ENCODE results near the gene CAMK4.

Gene CAMK4

DNA sequence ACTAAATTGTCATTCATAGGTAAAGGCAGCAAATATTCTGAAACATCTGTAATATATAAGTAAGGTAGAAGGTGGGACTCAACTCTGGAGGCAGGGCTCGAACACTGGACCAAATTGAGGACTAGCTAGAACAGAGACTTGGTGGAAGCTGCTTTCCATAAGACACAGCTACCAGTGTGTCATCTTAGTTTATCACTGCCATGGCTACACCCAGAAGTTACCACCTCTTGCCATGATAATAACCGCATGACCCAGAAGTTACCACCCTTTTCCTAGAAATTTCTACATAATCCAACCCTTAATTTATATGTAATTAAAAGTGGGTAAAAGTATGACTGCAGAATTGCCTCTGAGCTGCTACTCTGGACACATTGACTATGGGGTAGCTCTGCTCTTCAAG, 188.4 kb downstream of the CAMK4 start:
- in situ Hi-C loops (cut with MboI; ENCODE audit: low sequenced_read_pairs): no loop called here

DNA sequence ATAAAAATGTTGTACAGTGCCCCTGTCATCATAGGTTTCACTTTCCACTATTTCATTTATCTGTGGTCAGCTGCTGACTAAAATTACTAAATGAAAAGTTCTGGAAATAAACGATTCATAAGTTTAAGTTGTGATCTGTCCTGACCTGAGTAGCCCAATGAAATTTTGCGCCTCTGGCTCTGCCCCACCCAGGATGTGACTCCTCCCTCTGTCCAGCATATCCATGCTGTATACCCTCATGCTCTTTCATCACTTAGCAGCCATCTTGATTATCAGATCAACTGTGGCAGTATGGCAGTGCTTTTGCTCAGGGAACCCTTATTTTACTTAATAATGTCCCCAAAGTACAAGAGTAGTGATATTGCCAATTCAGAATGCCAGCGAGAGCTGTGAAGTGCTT, 190.9 kb downstream of the CAMK4 start:
- in situ Hi-C loops (cut with MboI; ENCODE audit: low sequenced_read_pairs): no loop called here

DNA sequence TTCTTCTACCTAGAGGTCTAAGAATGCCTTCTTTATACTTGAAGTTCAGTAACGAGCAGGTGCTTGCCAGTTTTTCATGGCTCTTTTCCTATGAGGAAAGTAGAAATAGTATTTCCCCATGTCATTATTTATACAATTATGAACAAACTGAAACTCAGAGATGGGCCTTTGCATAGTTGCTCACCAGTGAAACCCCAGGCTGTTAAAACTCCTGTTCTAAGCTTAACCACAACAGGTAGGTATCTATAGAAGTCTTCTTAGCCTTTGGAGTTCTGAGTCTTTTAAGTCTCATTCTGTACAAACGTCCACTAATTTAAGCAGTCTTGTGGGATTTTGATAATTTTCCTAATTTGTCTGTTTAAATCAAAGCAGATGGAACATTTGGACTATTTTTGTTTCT, 198.1 kb downstream of the CAMK4 start:
- in situ Hi-C loops (cut with MboI; ENCODE audit: low sequenced_read_pairs): no loop called here

DNA sequence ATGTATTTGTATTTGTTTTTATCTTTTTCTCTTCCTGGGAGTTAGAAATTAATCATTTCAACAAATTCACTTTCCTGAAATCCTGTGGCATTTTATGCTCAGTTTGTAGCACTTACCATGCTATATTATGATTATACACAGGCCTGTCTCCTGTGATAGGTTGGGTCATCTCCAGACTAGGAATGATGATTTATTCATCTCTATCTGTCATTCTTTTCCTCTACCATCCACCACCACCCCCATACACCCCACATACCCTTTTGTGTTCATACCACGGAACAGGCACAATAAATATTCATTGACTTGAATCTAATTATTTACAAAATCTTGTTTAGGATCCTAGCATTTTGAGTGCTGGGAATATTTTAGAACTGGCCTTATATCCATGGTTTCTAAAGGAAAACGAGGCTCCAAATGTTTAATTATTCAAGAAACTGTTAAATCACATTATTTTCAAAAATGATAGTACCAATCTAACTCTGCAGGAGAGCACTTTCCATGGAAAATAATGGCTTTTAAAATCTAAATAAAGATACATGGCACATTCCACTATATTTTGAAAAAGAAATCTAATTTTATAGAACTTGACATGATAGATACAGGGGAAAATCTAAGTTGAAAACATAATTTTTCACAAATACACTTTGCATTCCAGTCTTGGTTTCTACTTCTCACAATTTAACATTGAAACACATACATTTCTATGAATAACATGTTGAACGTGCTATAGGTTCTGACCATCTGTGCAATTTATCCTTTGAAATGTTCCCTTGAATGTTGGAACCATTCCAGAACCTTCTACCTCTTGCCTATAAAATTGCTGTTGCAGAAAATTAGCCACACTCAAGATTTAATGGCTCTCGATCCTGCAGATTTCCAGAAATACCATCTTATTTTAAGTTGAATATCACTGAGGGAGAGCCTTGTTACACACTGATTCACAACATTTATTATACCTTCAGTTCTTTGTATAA, 198.8 kb downstream of the CAMK4 start:
- in situ Hi-C loops (cut with MboI; ENCODE audit: low sequenced_read_pairs): no loop called here

DNA sequence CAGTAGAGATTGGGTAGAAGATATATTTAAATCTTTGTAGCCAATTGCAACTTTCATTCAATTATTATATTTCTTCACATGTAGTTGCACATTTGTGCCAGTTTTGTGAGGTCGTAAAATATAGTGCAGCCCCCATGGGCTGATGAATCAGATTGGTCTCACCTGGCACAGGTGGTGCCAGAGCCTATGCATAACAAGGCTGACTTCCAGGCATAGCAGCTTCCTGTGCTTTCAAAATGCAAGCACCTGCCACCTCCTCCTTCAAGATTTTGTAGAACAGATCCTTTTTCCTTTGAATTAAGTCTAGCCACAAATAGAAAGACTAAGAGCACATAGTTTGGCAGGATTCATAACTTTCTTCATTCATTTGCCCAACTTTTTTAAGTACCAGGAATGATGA, 201.0 kb downstream of the CAMK4 start:
- in situ Hi-C loops (cut with MboI; ENCODE audit: low sequenced_read_pairs): no loop called here

DNA sequence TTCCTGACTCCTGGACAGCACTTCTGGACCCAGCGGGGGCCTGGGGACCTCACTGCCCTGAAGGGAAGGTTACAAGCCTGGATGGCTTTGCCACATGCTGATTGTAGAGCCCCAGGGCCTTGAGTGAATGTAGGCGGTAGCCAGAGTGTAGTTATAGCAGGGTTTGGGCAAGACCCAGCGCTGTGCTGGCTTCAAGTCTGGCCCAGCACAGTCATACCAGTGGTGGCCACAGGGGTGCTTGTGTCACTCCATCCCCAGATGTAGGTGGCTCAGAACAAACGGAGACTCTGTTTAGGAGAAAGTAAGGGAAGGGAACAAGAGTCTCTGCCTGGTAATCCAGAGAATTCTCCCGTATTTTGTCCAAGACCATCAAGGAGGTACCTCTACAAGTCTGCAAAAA, 203.6 kb downstream of the CAMK4 start:
- in situ Hi-C loops (cut with MboI; ENCODE audit: low sequenced_read_pairs): no loop called here

DNA sequence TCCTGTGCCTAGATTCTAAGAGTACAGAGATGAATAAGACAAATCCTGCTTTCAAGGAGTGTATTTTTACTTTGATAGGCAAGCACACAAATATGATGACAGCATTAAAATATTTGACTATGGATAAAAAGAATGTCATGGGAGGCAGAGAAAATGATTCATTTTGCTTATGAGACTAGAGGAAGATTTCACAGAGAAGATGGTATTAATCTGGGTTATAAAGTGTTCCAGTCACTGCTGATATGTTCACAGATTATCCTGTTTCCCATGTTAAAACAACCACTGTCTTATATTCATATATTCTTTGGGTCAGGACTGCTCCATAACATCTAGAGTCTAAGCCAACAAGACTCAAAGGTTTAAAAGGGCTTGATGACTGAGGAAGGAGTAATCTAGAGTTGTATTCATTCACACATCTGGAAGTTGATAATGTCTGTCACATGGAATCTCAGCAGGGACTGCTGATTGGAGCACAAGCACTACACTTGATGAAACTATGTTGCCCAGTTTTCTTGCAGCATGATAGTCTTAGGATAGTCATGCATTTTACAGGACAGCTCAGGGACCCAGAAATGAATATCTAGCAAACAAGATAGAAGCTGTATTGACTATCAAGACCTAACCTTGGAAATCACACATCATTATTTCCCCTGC, 208.8 kb downstream of the CAMK4 start:
- in situ Hi-C loops (cut with MboI; ENCODE audit: low sequenced_read_pairs): no loop called here

DNA sequence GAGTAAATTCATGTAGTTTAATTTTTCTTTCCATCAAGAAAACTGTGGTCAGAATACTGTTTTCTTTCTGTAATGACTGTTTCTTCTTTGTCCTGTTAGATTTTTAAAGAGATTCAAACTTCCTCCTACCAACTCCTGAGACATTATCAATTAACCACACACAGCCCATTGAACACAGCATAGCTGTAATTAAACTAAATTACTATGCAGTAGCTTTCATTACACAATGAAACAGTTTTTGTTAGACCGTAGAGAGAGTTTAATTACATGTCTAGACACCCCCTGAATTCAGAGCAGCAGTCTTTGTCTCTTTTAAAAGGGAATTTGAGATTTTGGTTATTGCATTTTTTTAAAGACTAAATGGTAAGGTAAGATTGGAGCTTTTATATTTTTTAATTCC, 210.6 kb downstream of the CAMK4 start:
- in situ Hi-C loops (cut with MboI; ENCODE audit: low sequenced_read_pairs): no loop called here

DNA sequence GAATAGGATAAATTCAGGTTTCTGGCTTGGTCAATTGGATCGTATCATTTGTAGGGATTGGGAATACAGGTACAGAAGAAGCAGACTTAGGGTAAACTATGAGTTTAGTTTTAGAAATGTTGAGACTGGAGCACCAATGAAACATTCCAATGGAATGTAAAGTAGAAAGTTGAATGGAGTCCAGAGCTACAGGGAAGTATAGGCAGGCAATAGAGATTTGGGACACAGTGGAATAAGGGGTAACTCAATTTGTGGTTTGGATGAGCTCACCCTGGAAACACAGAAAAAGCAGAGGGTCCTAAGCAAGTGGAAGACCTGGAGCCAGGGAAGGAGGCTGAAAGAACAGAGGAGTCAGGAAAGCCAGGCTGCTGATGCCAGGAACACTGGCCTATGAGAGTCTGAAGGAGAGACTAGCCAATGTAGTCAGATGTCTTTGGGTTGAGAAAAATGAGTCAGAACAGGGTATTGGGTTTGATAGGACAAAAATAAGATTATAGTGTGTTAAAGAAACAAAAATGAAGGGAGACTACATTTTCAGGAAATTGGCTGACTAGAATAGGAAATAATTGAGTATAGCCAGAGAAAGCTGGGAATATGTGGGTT, 215.4 kb downstream of the CAMK4 start:
- in situ Hi-C loops (cut with MboI; ENCODE audit: low sequenced_read_pairs): no loop called here

DNA sequence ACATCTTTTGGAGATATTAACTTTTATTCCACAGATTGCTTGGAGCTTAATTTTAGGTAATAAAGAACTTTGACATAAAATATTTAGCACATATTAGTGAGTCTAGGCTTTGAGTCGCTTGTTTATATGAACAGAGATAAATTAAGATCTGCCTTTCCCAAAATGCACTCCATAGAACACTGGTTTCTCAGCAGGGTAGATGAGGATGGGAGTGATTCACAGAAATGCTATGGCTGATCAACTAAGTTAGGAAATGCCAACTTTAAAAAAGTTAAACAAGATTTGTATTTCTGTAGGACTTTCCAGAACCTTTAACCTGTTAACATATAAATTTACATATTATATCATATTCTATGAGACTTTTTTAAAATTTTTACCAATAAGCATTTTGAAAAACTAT, 222.9 kb downstream of the CAMK4 start:
- in situ Hi-C loops (cut with MboI; ENCODE audit: low sequenced_read_pairs): no loop called here

DNA sequence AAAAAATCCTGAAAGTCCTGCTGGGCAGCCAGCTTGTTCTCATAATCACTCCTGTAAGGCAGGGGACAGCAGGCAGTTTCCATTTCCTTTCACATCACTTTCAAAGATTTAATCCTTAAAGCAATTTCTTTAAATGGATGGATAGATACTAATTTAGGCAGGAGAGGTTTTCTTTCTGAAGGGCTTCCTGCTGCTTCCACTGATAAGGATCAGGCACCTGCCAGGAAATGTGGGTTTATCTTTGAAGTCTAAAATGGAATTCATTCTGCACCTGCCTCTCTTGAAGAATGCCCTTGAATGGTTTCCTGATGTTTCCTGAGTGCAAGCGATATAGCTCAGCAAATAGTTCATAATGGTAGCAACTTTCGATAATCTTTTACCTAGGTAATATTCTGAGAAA, 223.6 kb downstream of the CAMK4 start:
- in situ Hi-C loops (cut with MboI; ENCODE audit: low sequenced_read_pairs): no loop called here

DNA sequence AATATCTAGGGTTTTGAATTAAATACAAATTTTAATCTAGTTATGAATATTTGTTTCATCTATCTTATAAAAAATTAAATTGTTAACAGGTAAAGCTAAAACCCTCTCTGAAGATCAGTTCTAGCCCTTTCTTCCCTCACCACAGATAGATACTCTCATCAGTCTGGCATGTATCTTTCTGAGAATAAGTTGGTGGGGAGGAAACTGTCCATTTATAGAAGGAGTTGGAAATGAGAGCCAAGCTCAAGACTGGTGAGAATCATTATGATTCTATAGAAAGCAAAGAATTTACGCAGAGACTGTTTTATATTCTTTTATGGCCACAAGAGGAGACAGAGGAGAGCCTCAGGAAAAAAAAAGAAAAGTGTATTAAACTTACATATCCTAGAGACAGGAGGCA, 229.1 kb downstream of the CAMK4 start:
- in situ Hi-C loops (cut with MboI; ENCODE audit: low sequenced_read_pairs): no loop called here

DNA sequence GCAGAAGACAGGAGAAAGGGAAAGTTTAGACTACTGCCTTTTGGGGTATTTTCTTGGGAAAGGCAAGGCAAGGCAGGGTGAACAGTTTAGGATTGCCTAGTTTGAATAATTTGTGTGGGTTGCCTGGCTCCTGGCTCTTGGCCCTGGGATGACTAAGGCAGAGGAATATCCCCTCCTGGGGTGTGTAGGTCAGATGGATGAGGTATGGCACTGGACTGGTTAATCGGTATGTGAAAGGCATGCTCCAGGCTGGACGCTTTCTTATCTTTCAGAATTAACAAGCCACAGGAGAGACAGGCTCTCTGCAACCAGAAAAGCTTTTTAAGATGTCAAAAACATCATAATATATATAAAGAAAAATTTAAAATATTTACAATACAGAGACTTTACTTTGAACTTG, 229.6 kb downstream of the CAMK4 start:
- in situ Hi-C loops (cut with MboI; ENCODE audit: low sequenced_read_pairs): no loop called here

DNA sequence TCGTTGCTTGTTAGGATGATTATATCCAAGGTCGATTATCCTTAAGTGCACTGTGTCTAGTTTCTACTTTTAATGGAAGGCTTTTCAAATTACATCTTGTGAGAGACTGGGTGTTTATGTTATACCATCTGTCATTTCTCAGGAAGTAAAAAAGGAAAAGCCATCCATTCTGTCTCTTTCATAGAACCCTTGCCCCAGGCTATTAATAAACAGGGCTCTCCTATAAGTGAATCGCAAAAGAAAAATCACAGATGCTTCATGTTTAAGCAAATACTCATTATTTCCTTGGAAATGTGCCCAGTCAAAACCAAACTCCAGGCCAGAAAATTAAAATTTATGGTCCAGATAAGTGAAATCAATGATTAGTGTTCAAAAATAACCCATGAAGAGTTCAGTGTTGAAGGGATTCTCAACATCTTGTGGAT, 230.0 kb downstream of the CAMK4 start:
- in situ Hi-C loops (cut with MboI; ENCODE audit: low sequenced_read_pairs): no loop called here

DNA sequence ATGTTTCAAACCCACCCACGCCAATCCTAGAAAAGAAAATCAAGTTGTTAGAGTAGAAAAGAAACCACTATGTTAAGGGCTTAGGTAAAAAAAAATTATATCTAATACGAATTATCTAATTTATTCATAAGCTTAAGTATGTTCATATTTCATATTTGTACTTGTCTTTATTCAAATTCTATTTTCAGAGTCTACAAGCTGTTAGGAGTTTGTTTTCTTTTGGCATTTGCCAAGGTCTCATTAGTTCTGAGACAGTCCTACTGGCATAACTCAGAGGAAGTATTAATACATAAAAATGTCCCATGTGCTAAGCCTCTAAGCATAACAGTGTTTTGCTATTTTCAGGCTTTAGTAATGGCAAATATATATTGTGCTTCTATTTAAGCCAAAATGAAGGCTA, 230.6 kb downstream of the CAMK4 start:
- in situ Hi-C loops (cut with MboI; ENCODE audit: low sequenced_read_pairs): no loop called here

DNA sequence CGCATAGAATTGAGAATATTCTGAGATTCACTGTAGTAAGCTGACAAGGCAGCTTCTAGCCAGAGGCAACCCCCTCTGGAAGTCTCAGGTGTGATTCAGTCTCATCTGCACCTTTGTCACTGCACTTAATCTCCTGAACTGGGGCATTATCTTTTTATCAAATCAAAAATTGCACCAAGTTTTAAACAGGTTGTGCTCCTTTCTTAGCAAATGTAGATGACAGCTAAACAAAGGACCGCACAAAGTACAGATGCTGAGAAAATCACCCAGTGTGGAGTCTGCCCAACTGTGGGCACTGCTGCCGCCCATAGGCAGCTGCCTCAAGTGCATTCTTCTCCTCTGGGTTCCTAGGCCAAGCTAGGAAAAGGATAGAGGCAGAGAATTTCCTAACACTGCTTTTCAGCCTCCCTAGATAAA, 237.1 kb downstream of the CAMK4 start:
- in situ Hi-C loops (cut with MboI; ENCODE audit: low sequenced_read_pairs): no loop called here

DNA sequence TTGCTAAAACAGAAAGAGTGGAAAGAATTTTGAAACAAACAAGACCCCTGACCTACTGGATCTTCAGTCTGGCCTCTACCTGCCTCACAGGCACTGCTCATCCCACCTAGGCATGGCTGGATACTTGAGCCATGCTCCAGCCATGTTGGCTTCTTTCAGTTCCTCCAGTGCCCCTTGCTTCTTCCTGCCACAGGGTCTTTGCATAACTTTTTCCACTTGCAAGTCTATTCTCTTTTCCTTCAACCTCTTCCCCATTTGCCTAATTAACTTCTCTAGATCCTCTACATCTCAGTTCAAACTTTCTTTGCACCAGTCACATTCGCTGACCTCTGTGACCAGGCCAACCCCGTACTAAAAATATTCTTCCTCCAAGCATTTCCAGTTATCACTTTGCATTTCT, 237.8 kb downstream of the CAMK4 start:
- in situ Hi-C loops (cut with MboI; ENCODE audit: low sequenced_read_pairs): no loop called here

DNA sequence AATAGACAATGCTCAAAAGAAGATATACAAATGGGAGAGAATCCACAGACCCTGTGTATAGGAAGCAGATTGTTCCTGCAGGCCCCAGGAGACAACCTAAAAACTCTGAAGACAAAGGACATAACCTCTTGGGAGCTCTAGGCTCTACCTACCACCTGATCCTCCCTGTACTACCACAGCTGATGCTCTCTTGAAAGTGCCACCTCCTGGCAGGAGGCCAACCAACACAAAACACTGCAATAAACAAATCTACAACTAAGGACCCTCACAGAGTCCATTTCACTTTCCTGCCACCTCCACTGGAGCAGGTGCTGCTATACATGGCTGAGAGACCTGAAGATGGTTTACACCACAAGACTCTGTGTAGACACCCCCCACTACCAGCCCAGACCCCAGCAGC, 239.1 kb downstream of the CAMK4 start:
- in situ Hi-C loops (cut with MboI; ENCODE audit: low sequenced_read_pairs): no loop called here

DNA sequence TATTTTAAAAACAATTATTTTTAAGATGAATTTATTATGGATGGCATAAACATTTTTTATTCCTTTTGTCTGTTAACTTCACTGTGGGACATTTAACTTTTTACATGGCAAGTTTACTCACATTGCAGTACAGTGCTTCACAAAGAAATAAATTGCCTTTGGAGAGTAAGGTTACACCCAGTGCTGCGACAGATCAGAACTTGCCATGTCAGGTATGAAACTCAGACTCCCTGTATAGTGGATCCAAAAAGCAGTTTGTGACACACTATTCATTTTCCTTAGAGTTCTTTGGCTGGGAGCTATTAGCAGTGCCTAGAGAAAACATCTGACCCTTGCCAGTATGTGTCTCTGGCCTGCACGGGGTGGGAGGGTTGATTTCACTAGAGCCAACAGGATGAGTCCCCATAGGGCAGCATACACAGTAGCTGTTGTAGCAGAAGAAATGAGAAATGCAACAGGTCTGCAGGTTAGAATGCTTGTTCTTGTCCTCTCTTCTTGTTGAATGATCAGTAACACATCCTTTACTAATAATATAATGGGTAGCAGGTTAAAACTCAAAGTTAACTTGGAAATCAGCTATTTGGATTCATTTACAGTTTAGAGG, 245.2 kb downstream of the CAMK4 start:
- in situ Hi-C loops (cut with MboI; ENCODE audit: low sequenced_read_pairs): no loop called here

DNA sequence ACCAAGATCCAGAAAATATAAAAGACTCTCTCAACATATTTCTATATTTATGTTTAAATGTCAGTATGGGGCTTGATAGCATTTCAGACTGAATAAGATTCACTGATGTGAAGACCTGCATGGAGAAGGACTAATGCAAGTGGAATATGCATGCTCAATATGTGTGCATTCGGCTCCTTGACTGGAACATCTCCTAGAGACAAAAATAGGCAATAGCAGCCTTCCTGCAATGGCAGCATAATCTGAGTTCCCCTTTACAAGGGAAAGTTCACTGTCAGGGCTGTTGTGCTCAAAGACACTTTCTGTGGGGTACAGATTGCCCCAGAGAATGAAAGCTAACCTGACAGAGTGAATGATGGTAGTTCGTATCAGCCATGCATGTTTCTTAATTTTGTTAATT, 245.7 kb downstream of the CAMK4 start:
- in situ Hi-C loops (cut with MboI; ENCODE audit: low sequenced_read_pairs): no loop called here

DNA sequence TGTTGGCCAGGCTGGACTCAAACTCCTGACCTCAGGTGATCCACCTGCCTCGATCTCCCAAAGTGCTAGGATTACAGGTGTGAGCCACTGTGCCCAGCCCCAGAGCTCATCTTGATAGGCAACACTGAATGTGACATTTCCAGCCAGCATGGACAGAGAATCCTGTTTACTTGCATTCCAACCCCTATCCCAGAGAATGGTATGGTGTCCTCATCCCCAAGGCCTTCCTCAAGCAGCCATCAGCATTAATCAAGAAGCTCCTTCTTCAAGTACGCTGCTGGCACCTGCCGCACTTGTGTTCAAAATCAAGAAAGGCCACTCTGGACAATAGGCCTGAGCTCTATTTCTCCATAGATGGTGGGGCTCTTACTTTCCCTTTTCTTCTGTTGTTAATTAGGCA, 247.9 kb downstream of the CAMK4 start:
- in situ Hi-C loops (cut with MboI; ENCODE audit: low sequenced_read_pairs): no loop called here

DNA sequence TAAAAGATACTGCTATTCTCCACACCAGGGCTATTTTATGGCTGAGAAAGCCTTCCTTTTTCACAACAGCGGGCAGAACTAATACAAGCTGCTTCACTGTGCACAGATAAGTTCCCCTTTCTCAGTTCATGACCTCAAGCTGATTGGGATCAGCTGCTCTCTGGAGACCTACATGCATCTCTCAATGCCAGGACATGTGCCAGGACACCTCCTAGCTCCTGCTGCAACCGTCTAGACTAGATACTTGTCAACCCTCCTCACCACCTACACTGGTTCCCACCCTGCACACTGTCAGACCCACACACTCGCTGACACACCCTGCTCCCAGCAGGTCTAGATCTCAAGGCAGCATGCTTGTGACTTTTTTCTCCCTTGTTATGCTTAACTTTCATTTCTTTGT, 248.4 kb downstream of the CAMK4 start:
- in situ Hi-C loops (cut with MboI; ENCODE audit: low sequenced_read_pairs): no loop called here
